Neural crest cell (in vitro differentiated cells): ENCODE results near the gene SNRNP48. TPM values are rescaled to one million over a fixed set of nuclear protein-coding genes. Genes with fewer than 3 reads are reported as not detected.

Experiments used
- DNase-seq: peaks from one replicate; pipeline ENCODE4 v3.0.0; 2021; ENCODE audit warnings: low read depth, mixed read lengths, low spot score
- H3K27ac Mint-ChIP-seq: one replicate; pipeline ENCODE4 v1.8.0; 2021; ENCODE audit warnings: mild to moderate bottlenecking, mixed read lengths; ENCODE audit not compliant: unreplicated experiment
- H3K27me3 Mint-ChIP-seq: 2 replicates; pipeline ENCODE4 v1.8.0; 2021; ENCODE audit warnings: low read depth, mild to moderate bottlenecking, mixed read lengths
- H3K36me3 Mint-ChIP-seq: 2 replicates; pipeline ENCODE4 v1.8.0; 2021; ENCODE audit warnings: low read depth, mild to moderate bottlenecking, mixed read lengths
- H3K4me1 Mint-ChIP-seq: 2 replicates; pipeline ENCODE4 v1.8.0; 2021; ENCODE audit warnings: mixed read lengths
- H3K4me3 Mint-ChIP-seq: one replicate; pipeline ENCODE4 v1.8.0; 2021; ENCODE audit warnings: mild to moderate bottlenecking, mixed read lengths
- H3K9me3 Mint-ChIP-seq: 2 replicates; pipeline ENCODE4 v1.8.0; 2021; ENCODE audit warnings: mixed read lengths
- total RNA-seq: library from RNA; stranded (reverse); gene quantifications from 2 replicates; pipeline ENCODE4 v1.2.1, GENCODE V29; 2021
- TF ChIP-seq, protein P1 (sequence below): fragments of 200-600 bp; sonication (generic); conservative IDR thresholded peaks from 2 replicates; pipeline ENCODE4 v1.5.0; 2021; ENCODE audit warnings: antibody characterized with exemption, mild to moderate bottlenecking

Gene SNRNP48
- total RNA-seq, 1 donor from 2014 or later = 22.5 TPM

DNA sequence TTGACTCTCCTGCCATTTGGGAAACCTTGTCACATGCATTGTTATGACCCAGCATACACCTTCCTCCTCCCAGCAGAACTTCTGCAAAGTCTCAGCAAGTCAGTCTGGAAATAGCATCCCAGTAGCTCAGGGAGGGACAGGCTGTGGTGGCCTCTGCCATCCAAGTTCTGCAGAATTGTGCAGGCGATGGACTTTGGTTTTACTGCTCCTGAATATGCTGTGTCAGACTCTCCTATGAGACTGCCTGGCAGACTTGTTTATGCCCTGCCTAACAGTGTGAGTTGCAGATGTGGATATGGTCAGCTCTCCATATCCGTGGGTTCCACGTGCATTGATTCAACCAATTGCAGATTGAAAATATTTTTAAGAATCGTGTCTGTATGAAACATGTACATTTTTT, 52.8 kb downstream of the SNRNP48 start:
- no peak overlapping the region for H3K27ac Mint-ChIP-seq
- TF ChIP-seq, protein P1, sequence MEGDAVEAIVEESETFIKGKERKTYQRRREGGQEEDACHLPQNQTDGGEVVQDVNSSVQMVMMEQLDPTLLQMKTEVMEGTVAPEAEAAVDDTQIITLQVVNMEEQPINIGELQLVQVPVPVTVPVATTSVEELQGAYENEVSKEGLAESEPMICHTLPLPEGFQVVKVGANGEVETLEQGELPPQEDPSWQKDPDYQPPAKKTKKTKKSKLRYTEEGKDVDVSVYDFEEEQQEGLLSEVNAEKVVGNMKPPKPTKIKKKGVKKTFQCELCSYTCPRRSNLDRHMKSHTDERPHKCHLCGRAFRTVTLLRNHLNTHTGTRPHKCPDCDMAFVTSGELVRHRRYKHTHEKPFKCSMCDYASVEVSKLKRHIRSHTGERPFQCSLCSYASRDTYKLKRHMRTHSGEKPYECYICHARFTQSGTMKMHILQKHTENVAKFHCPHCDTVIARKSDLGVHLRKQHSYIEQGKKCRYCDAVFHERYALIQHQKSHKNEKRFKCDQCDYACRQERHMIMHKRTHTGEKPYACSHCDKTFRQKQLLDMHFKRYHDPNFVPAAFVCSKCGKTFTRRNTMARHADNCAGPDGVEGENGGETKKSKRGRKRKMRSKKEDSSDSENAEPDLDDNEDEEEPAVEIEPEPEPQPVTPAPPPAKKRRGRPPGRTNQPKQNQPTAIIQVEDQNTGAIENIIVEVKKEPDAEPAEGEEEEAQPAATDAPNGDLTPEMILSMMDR = no peak
- peaks cover 10% of the 10 kb centered on the region for H3K27me3 Mint-ChIP-seq
- no peaks in the 10 kb centered on the region for H3K9me3 Mint-ChIP-seq
- no peaks in the 10 kb centered on the region for H3K36me3 Mint-ChIP-seq
- no peak overlapping the region for H3K4me3 Mint-ChIP-seq
- no peaks in the 10 kb centered on the region for H3K4me1 Mint-ChIP-seq
- DNase-seq = no peak

DNA sequence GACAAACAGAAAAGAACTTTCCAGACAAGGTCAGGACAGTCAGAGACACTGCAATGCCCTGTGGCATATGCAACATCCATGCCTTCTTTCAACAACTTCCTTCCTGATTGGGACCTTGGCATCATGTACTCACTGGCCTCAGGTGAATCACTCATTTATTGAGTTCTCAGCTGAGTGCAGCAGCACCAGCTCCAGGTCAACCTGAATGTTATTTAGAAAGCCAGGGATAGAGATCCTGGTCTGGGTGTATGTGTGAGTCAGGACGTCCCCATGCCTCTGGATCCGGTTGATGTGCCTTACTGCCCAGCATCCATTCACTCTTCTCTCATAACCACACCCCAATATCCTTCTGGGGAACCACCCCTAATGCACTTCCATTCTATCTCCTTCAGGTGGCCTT, 54.4 kb downstream of the SNRNP48 start:
- peaks cover 12% of the 10 kb centered on the region for H3K27me3 Mint-ChIP-seq
- TF ChIP-seq, protein P1 = no peak
- no peak for DNase-seq
- no peak overlapping the region for H3K4me3 Mint-ChIP-seq
- H3K36me3 Mint-ChIP-seq = no peaks in the 10 kb centered on the region
- H3K9me3 Mint-ChIP-seq = no peaks in the 10 kb centered on the region
- no peaks in the 10 kb centered on the region for H3K4me1 Mint-ChIP-seq
- H3K27ac Mint-ChIP-seq = no peak overlapping the region

DNA sequence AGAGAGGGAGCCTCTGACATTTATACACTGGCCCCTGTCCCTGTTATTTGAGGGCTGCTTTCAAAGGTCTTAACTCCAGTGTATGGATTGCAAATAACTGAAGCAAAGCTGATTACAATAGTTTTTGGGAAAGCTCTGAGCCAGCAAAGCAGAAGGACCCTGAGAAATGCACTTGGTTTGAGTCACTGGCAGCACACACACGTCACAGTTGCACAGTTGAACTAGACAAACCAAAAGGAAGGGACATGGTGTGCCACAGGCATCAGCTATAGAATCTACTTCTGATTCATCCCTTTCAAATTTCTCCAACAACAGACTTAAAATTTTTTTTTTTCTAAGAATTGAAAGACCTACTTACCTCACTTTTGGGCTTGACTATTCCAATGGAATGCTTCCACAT, 56.4 kb downstream of the SNRNP48 start:
- Mint-ChIP-seq H3K9me3 (no peaks in the 10 kb centered on the region), H3K4me1 (no peaks in the 10 kb centered on the region), H3K4me3 (no peak overlapping the region), H3K27me3 (peaks cover 15% of the 10 kb centered on the region), H3K27ac (no peak overlapping the region), H3K36me3 (no peaks in the 10 kb centered on the region)
- TF ChIP-seq, protein P1 = no peak
- DNase-seq = no peak

DNA sequence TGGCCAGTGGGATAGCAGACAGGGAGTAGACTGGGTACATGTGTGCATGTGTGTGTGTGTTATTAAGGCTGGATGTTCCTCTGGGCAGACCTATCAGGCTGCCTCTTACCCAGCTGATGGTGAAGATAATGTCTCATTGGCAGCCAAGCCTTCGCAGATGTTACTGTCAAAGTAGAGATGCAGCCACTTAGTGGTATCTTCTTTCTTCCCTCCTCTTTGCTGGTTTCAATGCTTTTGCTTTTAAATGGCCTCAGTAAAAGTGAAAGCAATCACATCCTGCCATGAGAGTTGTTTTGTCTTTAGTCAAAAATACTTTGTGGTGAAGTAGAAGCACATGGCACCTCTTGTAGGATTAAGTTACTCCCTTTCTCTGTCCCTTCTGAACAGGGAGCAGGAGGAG, 57.5 kb downstream of the SNRNP48 start:
- Mint-ChIP-seq H3K27me3 (peaks cover 14% of the 10 kb centered on the region), H3K36me3 (no peaks in the 10 kb centered on the region), H3K27ac (no peak overlapping the region), H3K4me3 (no peak overlapping the region), H3K9me3 (no peaks in the 10 kb centered on the region), H3K4me1 (no peaks in the 10 kb centered on the region)
- DNase-seq = no peak
- TF ChIP-seq, protein P1 = no peak

DNA sequence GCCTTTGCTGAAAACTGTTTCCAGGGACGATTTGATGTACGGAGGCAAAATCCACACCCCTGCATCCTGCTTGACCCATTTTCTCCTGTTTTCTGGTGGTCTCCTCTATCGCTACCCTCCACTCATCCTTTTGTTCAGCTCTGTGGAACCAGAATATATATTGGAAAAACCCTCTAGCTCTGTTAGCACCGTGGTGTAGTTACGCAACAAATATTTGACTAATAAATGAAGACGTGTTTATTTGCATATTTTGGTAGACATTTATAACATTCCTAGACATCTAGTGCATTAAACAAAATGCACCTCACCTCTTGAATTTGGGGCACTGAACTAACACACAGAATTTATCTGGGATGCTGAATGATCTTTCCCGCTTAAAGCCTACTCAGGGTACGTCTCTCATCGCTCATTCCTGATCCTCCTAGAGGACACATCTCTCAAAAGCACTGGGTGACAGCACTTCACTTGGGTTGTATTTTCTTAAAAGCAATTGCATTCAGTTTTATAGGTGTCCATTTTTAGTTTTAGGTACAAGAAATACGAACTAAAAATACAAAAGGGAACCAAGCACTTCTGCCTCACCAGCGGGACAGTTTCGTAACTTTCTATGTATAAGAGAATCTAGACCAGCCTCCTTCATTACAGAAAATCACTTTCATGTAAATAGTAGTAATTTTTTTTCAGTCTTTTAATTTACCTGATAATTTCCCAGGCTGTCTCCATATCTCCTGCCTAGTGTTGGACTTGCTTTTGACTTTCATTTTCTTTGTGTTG, 59.2 kb downstream of the SNRNP48 start:
- no peaks in the 10 kb centered on the region for H3K36me3 Mint-ChIP-seq
- H3K4me1 Mint-ChIP-seq = no peaks in the 10 kb centered on the region
- H3K27ac Mint-ChIP-seq = no peak overlapping the region
- no peak overlapping the region for H3K4me3 Mint-ChIP-seq
- TF ChIP-seq, protein P1 = no peak
- DNase-seq = no peak
- H3K27me3 Mint-ChIP-seq = peaks cover 10% of the 10 kb centered on the region
- H3K9me3 Mint-ChIP-seq = no peaks in the 10 kb centered on the region
